ENCODE measurements around the gene PRKAR2B.
"Not testable (repeated sequence)": the region's sequence is repeated elsewhere in the genome, so short reads cannot be mapped to it uniquely, and the experiment has no call there.

The PRKAR2B gene

DNA sequence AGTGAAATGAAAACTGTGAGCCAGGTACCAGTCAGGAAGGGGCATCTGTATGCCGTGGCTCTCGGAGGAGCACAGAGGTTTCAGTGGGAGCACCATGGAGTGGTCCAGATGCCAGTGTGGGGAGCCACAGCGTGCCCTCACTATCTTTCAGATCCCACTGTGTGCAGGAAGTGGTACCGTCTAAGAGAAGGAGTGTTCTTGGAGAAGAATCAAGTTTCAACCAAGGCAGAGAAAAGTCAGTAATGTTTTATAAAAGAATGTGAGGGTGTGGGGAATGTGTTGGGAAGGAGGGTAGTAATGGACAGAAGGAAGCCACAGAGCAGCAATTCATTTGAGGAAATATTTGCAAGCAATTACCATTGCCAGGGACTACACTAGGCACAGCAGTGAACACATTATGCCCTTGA, 35.6 kb downstream of the PRKAR2B start:
- no peak for DNase-seq

DNA sequence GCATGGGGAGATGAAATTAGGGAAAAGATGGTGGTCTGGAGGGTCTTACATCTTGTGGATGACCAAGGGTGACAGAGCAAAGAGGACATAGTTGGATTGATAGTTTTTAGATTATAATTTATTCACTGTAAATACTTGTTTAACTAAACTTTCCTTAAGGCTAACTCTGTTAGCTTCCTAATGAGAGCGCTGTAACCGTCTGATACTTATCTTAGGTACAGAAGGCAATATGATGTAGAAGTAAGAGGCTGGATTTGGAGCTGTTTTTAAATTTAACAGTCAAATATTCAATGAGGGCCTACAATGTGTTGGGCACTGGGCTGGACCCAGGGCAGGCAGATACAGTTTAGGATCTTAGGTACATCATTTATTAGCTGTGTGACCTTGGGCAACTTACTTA, 36.0 kb downstream of the PRKAR2B start:
- no peak for DNase-seq

DNA sequence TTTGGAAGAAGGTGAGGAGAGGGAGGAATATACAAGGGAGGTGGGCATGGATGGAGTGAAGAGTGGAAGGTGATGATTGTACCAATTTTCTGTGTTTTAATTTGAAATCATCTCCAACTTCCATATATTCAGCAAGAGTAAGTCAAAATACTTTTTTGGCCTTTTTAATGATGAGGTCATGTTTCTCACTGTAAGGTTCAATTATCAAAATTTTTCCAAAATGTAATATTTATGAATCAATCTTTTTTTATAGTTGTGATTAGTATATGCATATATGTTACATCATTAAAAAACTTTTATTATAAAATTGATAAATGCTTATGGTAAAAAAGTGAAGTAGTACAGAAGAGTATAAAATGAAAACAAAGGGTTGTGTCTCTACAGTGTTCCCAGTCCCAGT, 40.7 kb downstream of the PRKAR2B start:
- DNase-seq = no peak

DNA sequence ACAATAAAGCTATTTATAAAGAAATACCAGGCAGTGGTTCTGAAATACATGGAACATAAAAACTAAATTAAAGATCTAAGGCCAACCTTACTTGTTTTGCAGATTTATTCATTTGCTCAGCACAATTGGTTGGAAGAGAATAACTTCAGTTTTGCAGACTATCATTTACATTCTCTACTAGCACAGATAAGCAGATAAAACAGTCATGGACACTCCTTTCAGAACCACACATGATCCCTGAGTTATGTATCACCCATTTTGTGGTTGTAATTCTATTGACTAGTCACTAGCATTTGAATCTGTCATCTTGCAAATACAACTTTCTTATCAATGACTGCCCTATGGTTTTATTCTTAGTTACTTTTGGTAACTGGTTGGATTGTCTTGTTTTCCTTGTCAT, 45.1 kb downstream of the PRKAR2B start:
- no peak for DNase-seq

DNA sequence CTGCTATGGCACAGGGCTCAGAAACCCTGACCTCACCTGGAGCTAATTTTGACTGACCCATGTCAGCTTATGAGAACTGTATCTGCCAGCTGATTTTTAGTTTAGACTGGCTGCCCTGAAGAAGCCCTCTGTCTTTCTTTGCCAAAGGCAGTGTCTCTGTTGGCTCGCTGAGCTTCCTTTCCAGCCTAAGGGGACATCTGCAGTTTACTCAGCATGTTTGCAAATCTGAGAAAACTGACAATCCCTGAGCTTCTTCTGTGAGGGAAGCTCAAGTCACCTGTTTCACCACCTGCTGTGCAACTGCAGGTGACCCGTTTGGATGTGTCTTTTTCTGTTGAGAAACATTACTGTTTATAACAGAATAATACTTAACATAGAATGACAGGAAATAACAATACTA, 46.0 kb downstream of the PRKAR2B start:
- DNase-seq = no peak

DNA sequence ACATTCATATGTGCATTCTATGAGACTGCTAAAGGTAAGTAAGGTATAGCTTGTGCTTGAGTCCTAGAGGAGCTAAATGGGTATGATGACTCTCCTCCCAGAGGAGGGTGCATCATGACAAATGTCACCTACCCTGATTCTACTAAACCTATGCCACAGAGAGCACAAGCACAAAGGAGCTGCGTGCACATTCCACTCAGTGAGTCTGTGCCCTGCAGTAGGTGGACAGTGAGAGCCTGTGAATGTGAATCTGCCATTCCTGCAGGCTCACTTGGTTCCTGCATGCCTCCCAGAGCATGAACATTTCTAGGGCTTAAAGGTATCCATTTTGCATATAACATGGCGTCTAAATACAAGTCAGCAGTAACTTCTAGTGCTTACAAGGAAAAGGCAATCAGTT, 46.8 kb downstream of the PRKAR2B start:
- no peak for DNase-seq

DNA sequence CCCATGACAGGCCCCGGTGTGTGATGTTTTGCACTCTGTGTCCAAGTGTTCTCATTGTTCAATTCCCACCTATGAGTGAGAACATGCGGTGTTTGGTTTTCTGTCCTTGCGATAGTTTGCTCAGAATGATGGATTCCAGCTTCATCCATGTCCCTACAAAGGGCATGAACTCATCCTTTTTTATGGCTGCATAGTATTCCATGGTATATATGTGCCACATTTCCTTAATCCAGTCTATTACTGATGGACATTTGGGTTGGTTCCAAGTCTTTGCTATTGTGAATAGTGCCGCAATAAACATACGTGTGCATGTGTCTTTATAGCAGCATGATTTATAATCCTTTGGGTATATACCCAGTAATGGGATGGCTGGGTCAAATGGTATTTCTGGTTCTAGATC, 49.2 kb downstream of the PRKAR2B start:
- DNase-seq = not testable (repeated sequence)

DNA sequence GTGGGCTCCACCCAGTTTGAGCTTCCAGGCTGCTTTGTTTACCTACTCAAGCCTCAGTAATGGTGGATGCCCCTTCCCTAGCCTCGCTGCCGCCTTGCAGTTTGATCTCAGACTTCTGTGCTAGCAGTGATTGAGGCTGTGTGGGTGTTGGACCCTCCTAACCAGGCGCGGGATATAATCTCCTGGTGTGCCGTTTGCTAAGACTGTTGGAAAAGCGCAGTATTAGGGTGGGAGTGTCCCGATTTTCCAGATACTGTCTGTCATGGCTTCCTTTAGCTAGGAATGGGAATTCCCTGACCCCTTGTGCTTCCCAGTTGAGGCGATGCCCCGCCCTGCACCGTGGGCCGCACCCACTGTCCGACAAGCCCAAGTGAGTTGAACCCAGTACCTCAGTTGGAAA, 54.6 kb downstream of the PRKAR2B start:
- not testable (repeated sequence) for DNase-seq

DNA sequence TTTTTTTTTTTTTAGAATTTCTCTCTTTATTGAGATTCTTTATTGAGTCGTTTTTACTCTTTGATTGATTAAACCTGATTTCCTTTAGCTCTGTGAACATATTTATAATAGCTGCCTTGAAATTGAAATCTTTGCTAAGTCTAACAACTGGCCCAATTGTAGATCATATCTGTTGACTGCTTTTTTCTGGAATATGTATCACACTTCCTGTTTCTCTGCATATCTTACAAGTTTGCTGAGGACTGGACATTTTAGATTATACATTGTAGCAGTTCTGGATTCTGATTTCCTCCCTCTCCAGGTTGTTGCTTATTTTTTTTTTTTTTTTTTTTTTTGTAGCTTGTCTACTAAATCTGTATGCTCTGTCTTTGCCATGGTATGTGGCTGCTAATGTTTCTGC, 56.3 kb downstream of the PRKAR2B start:
- DNase-seq = no peak

DNA sequence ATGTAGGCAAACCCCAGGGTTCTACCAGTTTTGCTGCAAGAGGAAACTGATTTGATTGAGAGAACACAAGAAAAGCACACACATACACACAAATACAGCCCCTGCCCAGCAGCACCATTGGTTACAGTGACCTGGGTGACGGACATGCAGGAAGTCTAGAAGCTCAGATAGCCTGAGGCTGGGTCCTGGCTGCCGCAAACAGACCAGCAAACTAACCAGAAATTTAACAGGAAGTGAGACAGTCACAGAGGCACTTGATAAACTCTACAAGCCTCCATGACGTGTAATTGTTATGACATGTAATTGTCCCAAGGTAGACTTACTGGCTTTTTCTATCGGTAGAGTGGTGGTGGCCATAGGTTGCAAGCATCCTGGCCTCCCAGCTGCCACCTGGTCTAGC, 58.9 kb downstream of the PRKAR2B start:
- DNase-seq = no peak

DNA sequence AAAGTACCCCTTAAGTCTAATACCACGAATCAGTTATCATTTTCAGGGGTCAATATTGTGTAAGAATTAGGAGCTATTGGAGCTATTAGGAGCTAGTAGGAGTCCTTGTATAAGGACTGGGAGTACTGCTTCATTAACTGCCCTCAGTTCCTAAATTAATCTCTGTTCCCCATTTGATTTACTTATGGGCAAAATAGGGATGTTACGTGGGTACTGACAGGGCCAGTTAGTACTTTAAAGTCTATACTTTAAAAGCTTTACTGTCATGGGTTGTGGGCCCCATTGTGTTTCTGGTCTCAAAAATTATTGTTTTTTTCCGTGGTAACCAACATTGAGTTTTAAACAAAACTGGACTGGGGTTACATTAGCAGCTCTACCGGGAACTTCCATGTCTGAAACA, 60.3 kb downstream of the PRKAR2B start:
- DNase-seq = no peak

DNA sequence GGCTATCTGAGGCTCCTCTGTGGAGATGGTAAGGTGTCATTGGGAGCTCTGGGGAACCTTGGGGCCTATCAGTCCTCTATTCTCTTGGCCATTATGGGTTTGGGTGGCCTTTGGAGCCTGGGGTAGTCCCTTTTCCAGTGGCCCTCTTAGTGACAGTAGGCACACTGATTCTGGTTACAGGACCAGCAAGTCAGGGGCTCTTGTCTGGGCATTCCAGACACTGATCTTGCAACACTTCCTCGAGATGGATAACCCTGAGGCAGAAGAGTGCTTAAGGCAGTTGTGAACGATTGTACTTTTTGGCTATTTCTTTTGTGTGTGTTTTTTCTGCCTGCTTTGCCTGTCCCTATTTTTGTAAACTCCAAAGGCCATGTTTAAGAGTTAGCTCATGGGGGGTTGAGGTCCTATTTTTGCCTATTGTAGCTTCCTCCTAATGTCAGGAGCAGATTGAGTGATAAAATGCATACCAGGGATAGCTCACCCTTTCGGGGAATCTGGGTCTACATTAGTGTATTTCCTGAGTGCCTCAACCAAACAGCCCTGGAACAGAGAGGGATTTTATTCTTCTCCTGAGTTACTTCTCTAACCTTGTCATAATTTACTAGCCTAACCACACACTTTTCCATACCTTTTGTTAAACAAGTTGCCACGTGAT, 61.2 kb downstream of the PRKAR2B start:
- DNase-seq = no peak

DNA sequence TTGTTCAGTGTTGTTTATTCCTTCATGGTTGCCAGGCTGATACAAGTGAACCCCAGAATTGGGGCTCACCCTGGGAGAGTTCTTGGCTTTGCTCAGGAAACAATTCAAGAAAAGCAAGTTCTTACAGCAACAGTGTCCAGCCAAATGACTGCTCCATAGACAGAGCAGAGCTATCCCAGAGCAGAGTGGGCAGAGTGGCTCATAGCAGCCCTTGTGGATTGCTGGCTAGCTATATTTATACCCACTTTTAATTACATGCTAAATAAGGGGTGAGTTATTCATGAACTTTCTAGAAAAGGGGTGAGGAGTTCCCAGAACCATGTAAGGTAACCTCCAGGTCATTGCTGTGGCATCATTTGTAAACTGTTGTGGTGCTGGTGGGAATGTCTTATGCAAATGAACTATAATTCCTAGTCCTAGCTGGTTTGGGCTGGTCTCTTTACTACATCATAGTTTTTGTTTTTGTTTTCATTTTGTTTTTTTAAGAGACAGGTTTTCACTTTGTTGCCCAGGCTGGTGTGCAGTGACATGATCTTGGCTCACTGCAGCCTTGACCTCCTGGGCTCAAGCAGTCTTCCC, 64.4 kb downstream of the PRKAR2B start:
- no peak for DNase-seq

DNA sequence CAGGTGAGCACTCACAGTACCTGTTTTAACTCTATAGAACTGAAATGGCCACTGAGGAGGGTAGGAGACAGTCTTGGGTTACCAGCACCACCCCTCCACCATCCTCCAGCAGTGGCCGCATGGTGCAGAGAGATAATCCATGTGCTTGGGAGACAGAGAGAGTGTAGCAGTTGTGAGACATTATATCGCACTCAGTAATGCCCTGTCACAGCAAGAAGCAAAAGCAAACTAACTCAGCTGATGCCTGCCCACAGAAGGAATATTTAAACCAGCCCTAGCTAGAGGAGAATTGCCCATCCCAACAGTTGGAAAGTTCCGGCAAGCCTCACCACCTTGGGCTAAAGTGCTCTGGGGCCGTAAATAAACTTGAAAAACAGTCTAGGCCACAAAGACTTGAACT, 65.5 kb downstream of the PRKAR2B start:
- DNase-seq = no peak

DNA sequence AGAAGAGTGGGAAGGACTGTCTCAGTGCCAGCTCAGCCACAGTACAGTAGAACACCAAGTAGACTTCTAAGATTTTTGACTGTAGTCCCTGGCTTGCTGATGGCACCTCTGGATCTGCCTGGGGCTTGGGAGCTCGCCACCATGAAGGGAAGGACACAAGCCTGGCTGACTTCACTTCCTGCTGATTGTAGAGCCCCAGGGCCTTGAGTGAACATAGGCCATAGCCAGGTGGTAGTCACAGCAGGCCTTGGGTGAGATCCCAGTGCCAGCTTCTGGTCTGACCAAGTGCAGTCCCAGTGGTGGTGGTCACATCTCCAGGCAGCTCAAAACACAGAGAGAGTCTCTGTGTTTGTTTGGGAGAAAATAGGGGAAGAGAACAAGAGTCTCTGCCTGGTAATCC, 66.7 kb downstream of the PRKAR2B start:
- DNase-seq = no peak

DNA sequence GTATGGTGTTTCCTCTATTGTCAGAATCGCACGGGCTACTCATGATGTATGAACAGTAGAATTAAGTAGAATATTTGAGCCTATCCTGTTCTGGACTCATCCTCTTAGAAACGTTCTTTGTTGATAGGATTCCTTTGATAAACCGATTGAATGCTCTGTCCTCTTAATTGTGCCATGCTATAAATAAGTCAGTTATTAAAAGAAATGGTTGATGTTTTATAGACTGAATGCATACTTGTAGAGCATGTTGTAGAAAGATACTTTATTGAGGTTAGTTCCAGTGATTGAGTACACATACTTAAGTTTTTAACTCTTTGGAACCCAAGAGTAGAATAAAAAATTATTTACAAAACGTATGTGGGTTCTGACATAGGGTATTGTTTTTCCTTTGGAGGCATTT, 69.4 kb downstream of the PRKAR2B start:
- no peak for DNase-seq

DNA sequence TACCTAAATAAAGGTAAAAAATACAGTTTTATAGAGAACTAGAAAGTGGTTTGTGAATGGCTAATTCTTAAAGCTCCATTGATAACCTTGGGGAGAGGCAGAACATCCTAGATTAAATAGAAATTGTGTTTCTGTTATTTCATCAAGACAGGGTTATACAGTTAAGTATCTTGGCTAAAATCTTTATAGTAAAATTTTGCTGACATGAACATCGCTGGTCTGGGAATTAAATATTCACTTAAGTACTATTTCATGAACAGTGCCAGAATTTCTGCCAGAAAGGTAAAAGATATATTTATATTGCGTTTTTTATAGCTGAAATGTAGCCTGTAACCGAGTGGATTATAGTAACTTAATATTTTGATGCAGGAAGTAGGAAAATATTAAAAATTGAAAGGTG, 70.6 kb downstream of the PRKAR2B start:
- DNase-seq = no peak

DNA sequence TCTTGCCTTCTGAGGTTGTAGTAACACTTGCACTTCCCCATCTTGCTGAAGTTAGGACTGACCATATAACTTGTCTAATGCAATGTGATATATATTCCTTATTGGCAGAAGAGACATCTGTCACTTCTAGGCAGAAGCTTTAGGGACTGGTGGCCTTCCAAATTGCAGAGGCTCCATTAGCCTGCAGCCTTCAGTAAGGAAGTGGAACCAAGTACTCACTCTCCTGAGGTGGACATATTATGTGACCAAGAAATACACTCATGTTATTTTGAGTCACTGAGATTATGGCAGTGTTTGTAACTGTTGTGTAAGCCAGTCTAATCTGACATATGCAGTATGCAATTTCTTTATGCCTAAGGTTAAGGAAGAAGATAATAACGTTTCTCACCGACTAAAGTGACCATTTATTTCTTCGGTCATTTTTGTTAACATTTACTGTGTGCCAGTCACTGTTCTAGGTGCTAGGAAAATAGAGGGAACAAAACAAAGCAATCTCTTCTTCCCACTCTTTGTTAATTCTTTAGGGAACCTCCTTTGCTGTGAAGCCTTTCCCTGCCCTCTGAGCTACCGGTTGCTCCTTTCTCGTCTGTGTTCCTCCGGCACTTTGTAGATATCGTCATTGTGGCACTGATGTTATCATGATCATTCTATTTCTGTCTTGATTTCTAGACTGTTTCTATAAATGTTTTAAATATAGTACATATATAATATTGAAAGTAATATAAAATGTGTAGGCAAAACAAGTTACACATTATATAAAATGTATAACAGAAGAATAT, 71.4 kb downstream of the PRKAR2B start:
- DNase-seq = no peak

DNA sequence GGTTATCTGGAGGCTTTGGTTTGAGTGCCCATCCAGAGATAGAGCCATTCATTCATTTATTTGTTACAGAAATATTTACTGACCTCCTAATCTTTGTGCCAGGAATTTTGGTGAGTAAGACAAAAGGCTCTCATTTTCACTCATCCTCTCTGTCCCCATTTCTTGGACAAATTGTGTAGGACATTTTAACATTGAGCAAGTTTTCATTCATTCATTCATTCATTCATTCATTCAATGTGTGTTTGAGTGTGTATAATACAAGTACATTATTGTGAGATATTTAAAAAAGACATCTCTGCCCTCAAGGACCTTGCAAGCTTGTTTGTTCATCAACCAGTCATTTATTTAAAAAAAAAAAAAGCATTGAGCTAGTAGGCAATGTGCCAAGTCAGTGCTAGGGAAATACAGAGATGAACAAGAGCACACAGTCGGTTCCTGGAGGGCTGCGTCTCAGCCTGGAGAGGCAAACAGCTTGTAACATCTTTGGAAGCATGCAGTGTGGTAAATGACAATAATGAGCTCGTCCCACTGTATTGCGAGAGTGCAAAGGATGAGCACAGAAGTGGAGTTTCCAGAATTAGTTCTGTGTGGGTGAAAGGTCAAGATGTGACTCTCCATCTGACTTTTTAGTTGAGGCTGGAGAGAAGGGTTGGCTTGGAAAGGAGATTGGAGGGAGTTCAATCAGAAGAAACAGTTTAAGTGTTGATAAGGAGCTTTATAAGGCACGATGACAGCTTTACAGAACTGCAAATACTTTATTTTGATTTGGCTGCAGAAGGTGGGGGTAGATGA, 73.8 kb downstream of the PRKAR2B start:
- DNase-seq = peak; percentile 23

DNA sequence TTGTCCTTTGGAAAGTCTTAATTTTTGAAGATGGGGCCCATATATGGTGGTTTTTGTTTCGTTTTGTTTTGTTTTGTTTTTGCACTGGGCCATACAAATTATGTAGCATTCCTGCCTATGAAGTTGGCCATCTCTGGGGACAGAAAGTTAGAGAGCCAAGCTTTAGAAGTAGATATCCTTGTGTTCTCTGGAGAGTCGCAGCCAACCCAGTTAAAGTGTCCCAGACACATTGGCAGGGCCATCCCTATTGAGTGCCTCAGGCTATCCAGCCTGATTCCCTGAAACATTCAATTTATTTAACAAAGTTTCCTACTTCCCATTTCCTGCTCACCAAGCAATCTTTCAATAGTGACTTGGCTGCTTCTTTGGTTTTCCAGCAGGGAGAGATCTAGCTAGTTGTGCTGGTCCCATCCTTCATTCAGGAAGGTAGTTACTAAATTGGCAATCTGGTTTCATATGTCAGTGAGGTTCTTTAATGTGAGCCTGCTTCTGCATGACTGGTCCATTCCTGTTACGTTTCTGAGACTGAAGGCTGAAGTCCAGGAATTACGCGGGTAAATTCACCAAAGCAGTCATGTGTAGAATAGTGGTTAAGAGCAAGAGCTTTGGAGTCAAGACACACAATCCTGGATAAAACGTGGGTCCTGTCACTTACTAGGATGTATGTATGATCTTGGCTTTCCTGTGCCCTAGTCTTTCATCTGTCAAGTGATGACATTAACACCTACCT, 75.0 kb downstream of the PRKAR2B start:
- no peak for DNase-seq

DNA sequence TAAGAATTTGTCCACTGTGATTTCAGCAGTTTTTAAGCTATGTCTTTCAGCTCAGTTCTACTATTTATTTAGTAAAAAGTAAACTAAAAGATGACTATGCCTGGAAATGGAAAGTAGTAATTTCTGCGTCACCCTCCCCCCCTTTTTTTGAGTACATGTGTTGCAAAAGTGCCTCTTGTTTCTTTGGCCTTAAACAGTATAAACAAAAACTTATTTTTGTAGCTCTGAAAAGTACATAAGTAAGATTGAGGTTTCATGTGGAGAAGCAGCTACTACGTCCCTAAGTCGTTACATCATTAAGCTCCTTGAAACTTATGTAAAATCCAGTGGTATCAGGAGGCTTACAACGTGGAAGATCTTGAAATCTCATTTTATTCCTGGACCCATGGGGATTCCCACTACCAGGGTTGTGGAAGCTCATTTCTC, 78.0 kb downstream of the PRKAR2B start:
- no peak for DNase-seq

DNA sequence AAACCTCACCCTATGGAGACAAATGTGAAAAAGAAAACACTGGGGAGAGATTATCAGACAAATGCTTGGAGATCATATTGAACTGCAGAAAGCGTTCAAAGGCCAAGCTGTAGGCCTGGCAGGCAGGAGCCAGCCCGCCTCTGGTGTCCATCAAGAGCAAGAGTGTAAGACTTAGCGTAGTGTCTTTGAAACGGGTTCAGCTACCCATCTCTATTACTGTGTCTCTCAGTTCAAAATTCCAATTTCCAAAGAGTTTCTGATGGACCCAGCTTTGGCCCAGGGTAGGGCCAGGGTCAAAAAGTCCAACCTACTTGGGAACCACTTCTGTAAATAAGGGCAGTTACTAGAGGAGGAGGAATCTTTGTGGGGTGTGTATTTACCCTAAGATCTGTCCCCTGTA, 78.9 kb downstream of the PRKAR2B start:
- no peak for DNase-seq

DNA sequence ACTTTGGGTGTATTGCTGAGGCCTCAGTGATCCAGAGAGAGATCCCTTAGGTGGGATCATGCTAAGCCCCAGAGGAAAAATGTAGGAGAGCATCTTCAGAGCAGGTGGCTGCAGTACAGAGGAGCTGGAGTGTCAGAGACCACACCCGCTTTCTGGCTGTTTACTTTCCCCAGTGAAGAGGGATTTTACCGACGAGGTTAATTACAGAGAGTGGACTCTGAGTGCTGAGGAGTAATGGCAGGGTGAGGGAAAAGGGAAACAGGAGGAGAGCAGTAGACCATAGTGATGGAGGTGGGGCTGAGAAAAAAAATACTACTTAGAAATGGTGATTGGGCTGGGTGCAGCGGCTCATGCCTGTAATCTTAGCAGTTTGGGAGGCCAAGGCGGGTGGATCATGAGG, 81.0 kb downstream of the PRKAR2B start:
- peak; percentile 92 for DNase-seq
